HEK293T (cell line): ENCODE results near the gene ACSL5.

ENCODE experiments used
- SP1 ChIP-seq: fragments of 450-650 bp; IDR thresholded peaks from 2 replicates; pipeline ENCODE4 v1.6.1; 2017
- TARDBP ChIP-seq: fragments of 450-650 bp; IDR thresholded peaks from 2 replicates; pipeline ENCODE4 v1.6.1; 2016
- TF ChIP-seq, protein P1 (sequence below): fragments of 450-650 bp; IDR thresholded peaks from 2 replicates; pipeline ENCODE4 v1.6.1; 2016

DNA sequence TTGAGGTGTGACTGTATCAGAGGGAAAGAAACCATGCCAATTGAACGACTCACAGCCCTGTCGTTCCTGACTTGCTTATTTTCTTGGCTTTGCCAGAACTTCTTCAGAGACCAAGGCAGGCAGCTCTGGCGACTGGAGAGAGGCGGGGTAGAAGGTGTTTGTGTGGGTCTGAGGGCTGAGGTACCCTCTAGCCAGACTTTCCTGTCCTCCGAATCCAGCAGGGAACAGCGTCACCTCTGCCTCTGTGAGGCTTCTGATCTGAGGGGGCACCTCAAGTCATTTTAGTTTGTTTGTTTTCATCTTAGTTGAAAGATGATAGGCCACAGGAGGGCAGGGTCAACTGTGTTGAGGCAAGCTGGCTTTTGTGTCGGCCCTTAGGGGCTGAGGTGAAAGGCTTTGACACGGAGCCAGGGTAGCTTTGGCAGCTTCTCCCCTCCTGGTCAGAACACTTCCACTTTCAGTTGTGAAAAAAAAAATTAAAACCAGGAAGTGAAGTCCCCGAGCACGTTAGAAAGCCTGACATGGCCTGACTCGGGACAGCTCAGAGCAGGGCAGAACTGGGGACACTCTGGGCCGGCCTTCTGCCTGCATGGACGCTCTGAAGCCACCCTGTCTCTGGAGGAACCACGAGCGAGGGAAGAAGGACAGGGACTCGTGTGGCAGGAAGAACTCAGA, 1.9 kb downstream of the ACSL5 start:
- TF ChIP-seq SP1 (no peak), TARDBP (no peak)
- TF ChIP-seq, protein P1, sequence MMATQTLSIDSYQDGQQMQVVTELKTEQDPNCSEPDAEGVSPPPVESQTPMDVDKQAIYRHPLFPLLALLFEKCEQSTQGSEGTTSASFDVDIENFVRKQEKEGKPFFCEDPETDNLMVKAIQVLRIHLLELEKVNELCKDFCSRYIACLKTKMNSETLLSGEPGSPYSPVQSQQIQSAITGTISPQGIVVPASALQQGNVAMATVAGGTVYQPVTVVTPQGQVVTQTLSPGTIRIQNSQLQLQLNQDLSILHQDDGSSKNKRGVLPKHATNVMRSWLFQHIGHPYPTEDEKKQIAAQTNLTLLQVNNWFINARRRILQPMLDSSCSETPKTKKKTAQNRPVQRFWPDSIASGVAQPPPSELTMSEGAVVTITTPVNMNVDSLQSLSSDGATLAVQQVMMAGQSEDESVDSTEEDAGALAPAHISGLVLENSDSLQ, result no peak
